NCI-H748 treated with DMSO at 0.1 percent for 48 hours (cell line): ENCODE data around the gene RNPS1.
A peak's percentile ranks its signal among the peaks of the same experiment; 100 is the strongest.

Source experiments
- DNase-seq: peaks from one replicate; lab custom pipeline; 2025; lab: John Stamatoyannopoulos, UW

The RNPS1 gene

GRCh38 chr16:2213817-2214718 is 53.9 kb downstream of the RNPS1 start:
- DNase-seq = no peak

GRCh38 chr16:2212362-2213324 is 55.3 kb downstream of the RNPS1 start:
- no peak for DNase-seq

GRCh38 chr16:2211923-2212347 is 56.0 kb downstream of the RNPS1 start:
- no peak for DNase-seq

- no peak for DNase-seq
These were observed 57.2 kb downstream of the RNPS1 start, which contains the start of gene BRICD5 for GRCh38 chr16:2210386-2211365. Gene BRICD5 (minus strand): TSS chr16:2210863. CDS start chr16:2210833, 30 bp downstream.

GRCh38 chr16:2210009-2210332 is 58.0 kb downstream of the RNPS1 start:
- DNase-seq = no peak

GRCh38 chr16:2209258-2210008 is 58.5 kb downstream of the RNPS1 start:
- no peak for DNase-seq

GRCh38 chr16:2208772-2209171 is 59.2 kb downstream of the RNPS1 start:
- DNase-seq = no peak

- no peak for DNase-seq
These were observed 59.6 kb downstream of the RNPS1 start for GRCh38 chr16:2208308-2208707.

- no peak for DNase-seq
These were observed 60.1 kb downstream of the RNPS1 start for GRCh38 chr16:2207872-2208271.

- no peak for DNase-seq
These were observed 61.0 kb downstream of the RNPS1 start for GRCh38 chr16:2206780-2207433.

GRCh38 chr16:2206420-2206779 is 61.5 kb downstream of the RNPS1 start:
- DNase-seq = no peak

GRCh38 chr16:2205967-2206313 is 62.0 kb downstream of the RNPS1 start:
- DNase-seq = no peak

- peak; percentile 30 for DNase-seq
These were observed 62.6 kb downstream of the RNPS1 start, which contains the start of gene MLST8 for GRCh38 chr16:2205104-2205966. Gene MLST8 (plus strand): TSS chr16:2205454. CDS start chr16:2206086, 632 bp downstream.

- no peak for DNase-seq
These were observed 63.4 kb downstream of the RNPS1 start for GRCh38 chr16:2204416-2205103.
